ENCODE measurements around the gene PCSK9.

PCSK9 gene

DNA sequence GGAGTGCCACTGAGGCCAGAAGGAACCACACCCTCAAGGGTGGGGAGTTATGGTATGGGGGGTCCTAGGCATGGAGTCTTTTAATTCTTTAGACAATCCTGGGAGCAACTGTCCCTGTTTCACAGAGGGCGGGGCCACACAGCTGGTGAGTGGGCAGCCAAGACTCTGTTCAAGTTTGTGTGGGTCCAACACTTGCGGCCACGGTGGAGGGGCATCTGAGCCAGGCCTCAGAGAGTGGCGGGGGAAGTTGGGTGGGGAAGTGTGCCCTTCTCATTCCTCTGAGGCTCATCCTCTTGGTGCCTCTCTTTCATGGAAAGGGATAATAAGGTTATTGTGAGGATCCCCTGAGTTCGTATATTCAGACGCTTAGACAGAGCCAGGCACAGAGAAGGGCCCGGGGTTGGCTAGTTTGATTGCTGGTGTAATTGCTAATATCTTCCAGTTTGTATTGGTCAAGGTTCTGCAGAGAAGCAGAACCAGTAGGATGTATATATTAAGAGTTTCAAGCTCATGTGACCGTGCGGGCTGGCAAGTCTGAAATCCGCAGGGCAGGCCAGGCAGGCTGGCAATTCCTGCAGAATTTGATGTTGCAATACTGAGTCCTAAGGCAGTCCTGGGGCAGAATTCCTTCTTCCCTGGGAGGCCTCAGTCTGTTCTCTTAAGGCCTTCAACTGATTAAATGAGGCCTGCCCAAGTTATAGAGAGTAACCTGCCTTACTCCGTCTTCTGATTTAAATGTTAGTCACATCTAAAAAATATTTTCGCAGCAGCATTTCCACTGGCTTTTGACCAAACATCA is 15.9 kb downstream of the PCSK9 start:
- no peaks in the 10 kb centered on the region for H3K27me3 ChIP-seq (ENCODE audit: insufficient read depth, low read depth, severe bottlenecking)
- DNase-seq: no peak
- no peaks in the 10 kb centered on the region for H3K9me3 ChIP-seq (ENCODE audit: severe bottlenecking)
- no peak for TF ChIP-seq CTCF (IDR thresholded peaks at IDR 0.05; ENCODE audit: low read depth, low read length)
- H3K27ac ChIP-seq: no peak overlapping the region
- no peak overlapping the region for H3K4me3 ChIP-seq (ENCODE audit: low read depth, low read length)
- H3K36me3 ChIP-seq: no peaks in the 10 kb centered on the region

GRCh38 chr1:55055951-55056631 is 16.7 kb downstream of the PCSK9 start:
- no peak for TF ChIP-seq CTCF (IDR thresholded peaks at IDR 0.05; ENCODE audit: low read depth, low read length)
- no peak for DNase-seq
- Histone ChIP-seq H3K4me3 (ENCODE audit: low read depth, low read length) (no peak overlapping the region), H3K27ac (no peak overlapping the region), H3K27me3 (ENCODE audit: insufficient read depth, low read depth, severe bottlenecking) (no peaks in the 10 kb centered on the region), H3K9me3 (ENCODE audit: severe bottlenecking) (no peaks in the 10 kb centered on the region), H3K36me3 (no peaks in the 10 kb centered on the region)

DNA sequence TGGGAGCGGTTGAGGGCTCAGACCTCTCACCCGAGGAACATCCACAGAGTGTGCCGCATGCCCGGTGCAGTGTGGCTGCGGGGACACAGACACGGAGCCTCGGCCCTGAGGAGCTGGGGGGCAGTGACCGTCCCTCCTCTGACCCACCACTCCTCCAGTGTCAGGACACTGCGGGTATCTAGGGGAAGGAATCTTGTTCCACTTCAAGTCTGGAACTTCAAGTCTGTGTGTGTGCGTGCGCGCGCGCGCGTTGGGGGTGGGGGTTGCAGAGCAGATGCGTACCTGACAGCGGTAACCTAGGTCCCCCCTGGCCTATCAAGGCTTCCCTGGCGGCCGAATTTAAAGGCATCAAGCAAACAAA is 17.3 kb downstream of the PCSK9 start:
- no peaks in the 10 kb centered on the region for H3K9me3 ChIP-seq (ENCODE audit: severe bottlenecking)
- no peak for DNase-seq
- H3K27ac ChIP-seq: no peak overlapping the region
- no peak overlapping the region for H3K4me3 ChIP-seq (ENCODE audit: low read depth, low read length)
- TF ChIP-seq CTCF (IDR thresholded peaks at IDR 0.05; ENCODE audit: low read depth, low read length): no peak
- H3K27me3 ChIP-seq (ENCODE audit: insufficient read depth, low read depth, severe bottlenecking): no peaks in the 10 kb centered on the region
- H3K36me3 ChIP-seq: no peaks in the 10 kb centered on the region

DNA sequence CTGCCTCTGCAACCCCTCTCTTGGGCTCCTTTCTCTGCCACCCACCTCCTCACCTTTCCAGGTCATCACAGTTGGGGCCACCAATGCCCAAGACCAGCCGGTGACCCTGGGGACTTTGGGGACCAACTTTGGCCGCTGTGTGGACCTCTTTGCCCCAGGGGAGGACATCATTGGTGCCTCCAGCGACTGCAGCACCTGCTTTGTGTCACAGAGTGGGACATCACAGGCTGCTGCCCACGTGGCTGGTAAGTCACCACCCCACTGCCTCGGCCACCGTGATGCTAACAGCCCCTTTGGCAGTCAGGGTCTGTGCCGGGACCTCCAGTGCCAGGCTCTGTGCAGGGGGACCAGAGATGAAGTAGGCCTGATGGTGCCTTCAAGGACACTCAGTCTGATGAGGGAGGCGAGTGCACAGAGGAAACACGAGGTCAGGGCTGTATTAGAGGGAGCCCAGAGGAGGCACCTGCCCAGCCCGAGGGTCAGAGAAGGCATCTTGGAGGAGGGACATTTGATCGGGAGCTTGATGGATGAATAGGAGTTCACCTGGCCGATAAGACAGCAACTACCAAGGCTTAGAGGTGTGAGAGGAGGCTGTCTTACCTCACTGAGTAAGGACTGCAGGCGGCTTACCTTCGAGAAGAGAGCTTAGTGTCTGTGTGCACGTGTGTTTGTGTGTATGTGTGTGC is 18.1 kb downstream of the PCSK9 start:
- H3K36me3 ChIP-seq: no peaks in the 10 kb centered on the region
- no peak for TF ChIP-seq CTCF (IDR thresholded peaks at IDR 0.05; ENCODE audit: low read depth, low read length)

DNA sequence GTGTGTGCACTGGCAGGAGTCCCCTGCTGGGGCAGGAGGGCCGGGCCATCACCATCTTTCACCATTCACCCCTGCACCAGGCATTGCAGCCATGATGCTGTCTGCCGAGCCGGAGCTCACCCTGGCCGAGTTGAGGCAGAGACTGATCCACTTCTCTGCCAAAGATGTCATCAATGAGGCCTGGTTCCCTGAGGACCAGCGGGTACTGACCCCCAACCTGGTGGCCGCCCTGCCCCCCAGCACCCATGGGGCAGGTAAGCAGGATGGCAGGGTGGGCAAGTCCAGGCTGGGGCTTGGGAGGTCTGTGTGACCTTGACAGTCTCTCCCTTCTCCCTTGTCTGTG is 18.6 kb downstream of the PCSK9 start:
- Histone ChIP-seq H3K4me3 (ENCODE audit: low read depth, low read length) (no peak overlapping the region), H3K27me3 (ENCODE audit: insufficient read depth, low read depth, severe bottlenecking) (no peaks in the 10 kb centered on the region), H3K36me3 (no peaks in the 10 kb centered on the region), H3K9me3 (ENCODE audit: severe bottlenecking) (no peaks in the 10 kb centered on the region), H3K27ac (no peak overlapping the region)
- no peak for TF ChIP-seq CTCF (IDR thresholded peaks at IDR 0.05; ENCODE audit: low read depth, low read length)
- DNase-seq: no peak

More for the DNA sequence above, 18.1 kb downstream of the PCSK9 start:
- H3K27ac ChIP-seq: no peak overlapping the region
- no peak for DNase-seq
- H3K27me3 ChIP-seq (ENCODE audit: insufficient read depth, low read depth, severe bottlenecking): no peaks in the 10 kb centered on the region
- no peak overlapping the region for H3K4me3 ChIP-seq (ENCODE audit: low read depth, low read length)
- H3K9me3 ChIP-seq (ENCODE audit: severe bottlenecking): no peaks in the 10 kb centered on the region

Measured in WERI-Rb-1 (cell line).